Small intestine (tissue), 7 donors: ENCODE data around the gene MPPE1. TPM values are rescaled to one million over a fixed set of nuclear protein-coding genes. Genes with fewer than 3 reads are reported as not detected.
"Not testable (repeated sequence)": the region's sequence is repeated elsewhere in the genome, so short reads cannot be mapped to it uniquely, and the experiment has no call there.

Experiments used
- DNase-seq, 2 donors: peaks; one replicate each; pipeline versions ENCODE4 v3.0.0 to v3.0.0-alpha.2; 2013
- FAIRE-seq: peaks from 2 replicates; lab custom pipeline; 2012; peaks lifted over from hg19 to GRCh38; lab: Jason Lieb, UNC
- H3K27ac ChIP-seq, 3 donors: one replicate each; pipeline ENCODE4 v1.5.1; 2013; ENCODE audit warnings: low read length in 2 of 3, mild to moderate bottlenecking in 2 of 3, control low read depth in 1 of 3, inconsistent platforms in 1 of 3, low read depth in 1 of 3, moderate library complexity in 1 of 3
- H3K27me3 ChIP-seq, 3 donors: one replicate each; pipeline ENCODE4 v1.6.1; 2013; ENCODE audit warnings: low read length in 3 of 3, inconsistent platforms in 1 of 3; ENCODE audit not compliant: control insufficient read depth in 3 of 3, insufficient read depth in 3 of 3
- H3K36me3 ChIP-seq, 3 donors: one replicate each; pipeline ENCODE4 v1.6.1; 2013; ENCODE audit warnings: low read length in 3 of 3, inconsistent platforms in 1 of 3, low read depth in 1 of 3, mild to moderate bottlenecking in 1 of 3, moderate library complexity in 1 of 3; ENCODE audit not compliant: control insufficient read depth in 3 of 3, insufficient read depth in 2 of 3
- H3K4me1 ChIP-seq, 3 donors: one replicate each; pipeline ENCODE4 v1.6.1; 2013; ENCODE audit warnings: low read length in 2 of 3, inconsistent platforms in 1 of 3, low read depth in 1 of 3, mild to moderate bottlenecking in 1 of 3, moderate library complexity in 1 of 3; ENCODE audit not compliant: control insufficient read depth in 3 of 3, insufficient read depth in 2 of 3
- H3K4me3 ChIP-seq, 3 donors: one replicate each; pipeline ENCODE4 v1.5.1; 2013; ENCODE audit warnings: low read length in 3 of 3, control low read depth in 1 of 3, inconsistent platforms in 1 of 3, low read depth in 1 of 3, mild to moderate bottlenecking in 1 of 3, moderate library complexity in 1 of 3
- H3K9me3 ChIP-seq, 2 donors: one replicate each; pipeline ENCODE4 v1.6.1; 2013; ENCODE audit warnings: low read depth in 1 of 2, low read length in 1 of 2; ENCODE audit not compliant: control insufficient read depth in 2 of 2, insufficient read depth in 1 of 2
- WGBS, 3 donors: extraction: QIAGEN DNeasy Blood & Tissue Kit; methylation state at CpG; one replicate each; pipeline ENCODE4 v1.1.7; 2013; 5-methylcytosine and 5-hydroxymethylcytosine counted together
- polyA plus RNA-seq, 4 donors: library from polyadenylated mRNA; stranded (reverse) in 3 of 4; unstranded in 1 of 4; fragments of 200-250 nt in 3 of 4; fragments of 120-200 nt in 1 of 4; gene quantifications; one replicate each; pipeline versions ENCODE4 v1.2.1 to v1.2.3, GENCODE V29; 2013
- donor health status: healthy with polysubstance abuse.
- donor health status: control.
- donor health status: control.
- donor health status: Bipolar disorder and iron deficiency.
- donor health status: healthy.

Gene MPPE1
- polyA plus RNA-seq, 4 donors: 23.9 to 36.6 (median 26.3) TPM

- H3K4me1 ChIP-seq: peaks cover 0 to under 1% (median 0%) of the 10 kb centered on the region in 3 donors
- H3K4me3 ChIP-seq: no peak overlapping the region
- no peaks in the 10 kb centered on the region for H3K9me3 ChIP-seq
- H3K27me3 ChIP-seq: no peaks in the 10 kb centered on the region
- DNase-seq (no peak), FAIRE-seq (no peak)
- H3K27ac ChIP-seq: no peak overlapping the region
- 87 to 96% (median 89%) methylated on average over 2 of the region's 2 CpGs for WGBS, 3 donors
- H3K36me3 ChIP-seq: no peaks in the 10 kb centered on the region
Observed at GRCh38 chr18:11940956-11941355, 32.8 kb upstream of the MPPE1 start.

- H3K36me3 ChIP-seq: no peaks in the 10 kb centered on the region
- no peaks in the 10 kb centered on the region for H3K9me3 ChIP-seq
- no peak overlapping the region for H3K27ac ChIP-seq
- no peaks in the 10 kb centered on the region for H3K27me3 ChIP-seq
- FAIRE-seq (no peak), DNase-seq (peak; percentile 82 to 86)
- no peak overlapping the region for H3K4me3 ChIP-seq
- no peaks in the 10 kb centered on the region for H3K4me1 ChIP-seq
- WGBS, 3 donors: 0 to 5% (median 1%) methylated on average over 4 of the region's 4 CpGs
Observed at GRCh38 chr18:11937874-11938478, 29.9 kb upstream of the MPPE1 start.

- H3K36me3 ChIP-seq: no peaks in the 10 kb centered on the region
Observed at GRCh38 chr18:11932393-11932792, 24.3 kb upstream of the MPPE1 start.

GRCh38 chr18:11927497-11927896 lies 19.4 kb upstream of the MPPE1 start:
- Histone ChIP-seq H3K27me3 (no peaks in the 10 kb centered on the region), H3K9me3 (no peaks in the 10 kb centered on the region), H3K36me3 (no peaks in the 10 kb centered on the region), H3K27ac (no peak overlapping the region), H3K4me1 (no peaks in the 10 kb centered on the region), H3K4me3 (no peak overlapping the region)
- DNase-seq: no peak
- FAIRE-seq: no peak
- WGBS, 3 donors: 33 to 60% (median 50%) methylated on average over 1 of the region's 1 CpG

More at GRCh38 chr18:11932393-11932792, 24.3 kb upstream of the MPPE1 start:
- H3K4me1 ChIP-seq: no peaks in the 10 kb centered on the region
- 90 to 95% (median 93%) methylated on average over 14 of the region's 14 CpGs for WGBS, 3 donors
- DNase-seq: no peak
- no peak overlapping the region for H3K27ac ChIP-seq
- no peaks in the 10 kb centered on the region for H3K27me3 ChIP-seq
- FAIRE-seq: no peak
- H3K9me3 ChIP-seq: no peaks in the 10 kb centered on the region
- H3K4me3 ChIP-seq: no peak overlapping the region

- no peaks in the 10 kb centered on the region for H3K27me3 ChIP-seq
- DNase-seq: no peak
- no peak overlapping the region for H3K27ac ChIP-seq
- FAIRE-seq: no peak
- no peaks in the 10 kb centered on the region for H3K4me1 ChIP-seq
- H3K4me3 ChIP-seq: no peak overlapping the region
- WGBS, 3 donors: 73 to 78% (median 77%) methylated on average over 12 of the region's 12 CpGs
- no peaks in the 10 kb centered on the region for H3K9me3 ChIP-seq
- no peaks in the 10 kb centered on the region for H3K36me3 ChIP-seq
Observed at GRCh38 chr18:11925800-11926481, 17.8 kb upstream of the MPPE1 start.

GRCh38 chr18:11923450-11923849 lies 15.3 kb upstream of the MPPE1 start:
- WGBS, 3 donors: 77 to 97% (median 93%) methylated on average over 3 of the region's 3 CpGs
- no peak overlapping the region for H3K4me3 ChIP-seq
- H3K36me3 ChIP-seq: no peaks in the 10 kb centered on the region
- no peak overlapping the region for H3K27ac ChIP-seq
- no peak for FAIRE-seq
- no peaks in the 10 kb centered on the region for H3K27me3 ChIP-seq
- DNase-seq: no peak
- H3K4me1 ChIP-seq: no peaks in the 10 kb centered on the region
- H3K9me3 ChIP-seq: no peaks in the 10 kb centered on the region

GRCh38 chr18:11919522-11919921 lies 11.4 kb upstream of the MPPE1 start:
- not testable (repeated sequence) for H3K27me3 ChIP-seq, DNase-seq
- 87 to 90% (median 87%) methylated on average over 5 of the region's 5 CpGs for WGBS, 3 donors

GRCh38 chr18:11916880-11917279 lies 8.8 kb upstream of the MPPE1 start:
- not testable (repeated sequence) for H3K4me1 ChIP-seq, H3K27ac ChIP-seq, H3K36me3 ChIP-seq, DNase-seq, H3K9me3 ChIP-seq, H3K4me3 ChIP-seq, H3K27me3 ChIP-seq, FAIRE-seq
- WGBS, 3 donors: 60 to 85% (median 76%) methylated on average over 4 of the region's 4 CpGs

More at GRCh38 chr18:11919522-11919921, 11.4 kb upstream of the MPPE1 start:
- not testable (repeated sequence) for H3K9me3 ChIP-seq, H3K4me3 ChIP-seq, H3K4me1 ChIP-seq, H3K27ac ChIP-seq, H3K36me3 ChIP-seq, FAIRE-seq
